Kidney (tissue), 14 donors: Measurements from ENCODE around the gene LDLRAD4. TPM values are rescaled to one million over a fixed set of nuclear protein-coding genes. Genes with fewer than 3 reads are reported as not detected.

ENCODE experiments used
- DNase-seq, 5 donors: peaks; one replicate each; pipeline ENCODE4 v3.0.0-alpha.2; 2013 to 2020
- FAIRE-seq: peaks from 2 replicates; lab custom pipeline; 2012; peaks lifted over from hg19 to GRCh38; lab: Jason Lieb, UNC
- H3K27ac ChIP-seq, 2 donors: one replicate each; pipeline ENCODE4 v1.7.0; 2013; ENCODE audit warnings: low read depth in 2 of 2, low read length in 2 of 2, inconsistent platforms in 1 of 2
- H3K27me3 ChIP-seq: one replicate; pipeline ENCODE4 v1.7.1; 2013; ENCODE audit warnings: low read length, inconsistent platforms; ENCODE audit not compliant: control insufficient read depth, insufficient read depth
- H3K36me3 ChIP-seq, 3 donors: one replicate each; pipeline versions ENCODE4 v1.7.0 to v1.7.1; 2013; ENCODE audit warnings: low read length in 3 of 3, control low read depth in 1 of 3, inconsistent platforms in 1 of 3; ENCODE audit not compliant: insufficient read depth in 3 of 3, control insufficient read depth in 2 of 3
- H3K4me1 ChIP-seq, 3 donors: one replicate each; pipeline versions ENCODE4 v1.7.0 to v1.7.1; 2013; ENCODE audit warnings: low read length in 3 of 3, inconsistent platforms in 1 of 3, low read depth in 1 of 3; ENCODE audit not compliant: control insufficient read depth in 2 of 3, insufficient read depth in 2 of 3
- H3K4me3 ChIP-seq, 3 donors: one replicate each; pipeline versions ENCODE4 v1.7.0 to v1.8.1; 2013; ENCODE audit warnings: low read length in 3 of 3, control low read depth in 1 of 3, inconsistent platforms in 1 of 3
- H3K9ac ChIP-seq, 3 donors: one replicate each; pipeline versions ENCODE4 v1.7.0 to v1.7.1; 2013; ENCODE audit warnings: low read length in 3 of 3, control low read depth in 1 of 3, inconsistent platforms in 1 of 3
- H3K9me3 ChIP-seq, 3 donors: one replicate each; pipeline versions ENCODE4 v1.7.0 to v1.7.1; 2013; ENCODE audit warnings: low read length in 3 of 3, control low read depth in 1 of 3, inconsistent platforms in 1 of 3; ENCODE audit not compliant: control insufficient read depth in 2 of 3, insufficient read depth in 1 of 3
- CTCF ChIP-seq: IDR thresholded peaks from 3 replicates; pipeline ENCODE4 v1.5.1; 2012; ENCODE audit warnings: mild to moderate bottlenecking, moderate library complexity, borderline replicate concordance; ENCODE audit not compliant: insufficient read depth; ENCODE audit errors: extremely low read depth
- intact Hi-C: fragments of 100-400 bp; cut with DNase I; formaldehyde crosslinking; loops from one replicate; pipeline ENCODE4 v1.11.1; 2022
- polyA plus RNA-seq: library from polyadenylated mRNA; stranded (reverse); fragments of 350-450 nt; fragmentation: Illumina TruSeq; extraction: RNeasy Lipid Tissue Mini Kit (QIAGEN cat#74804); gene quantifications from one replicate; pipeline ENCODE4 v1.2.3, GENCODE V29; 2014; ENCODE audit warnings: low read depth, low replicate concordance; ENCODE audit not compliant: insufficient read depth
- total RNA-seq: library from RNA; stranded (reverse); fragmentation: NEBNext Ultra II Directional; extraction: Animal tissue kit (Norgen Biotek cat#: 25700); gene quantifications from one replicate; pipeline ENCODE4 v1.2.1, GENCODE V29; 2021
- donor health status: control.
- donor health status: control.
- donor health status: control.
- donor health status: control.
- donor health status: control.
- donor health status: DM: yes; HTN: yes; CAD: no.
- donor health status: Normal renal cell carcinoma (clear cell type).

LDLRAD4 gene
- total and polyA plus RNA-seq, 2 donors from 2014 or later = 2.3 to 42.3 TPM

GRCh38 chr18:13253786-13254688 lies 35.5 kb downstream of the LDLRAD4 start:
- TF ChIP-seq CTCF = no peak
- Histone ChIP-seq H3K36me3 (no peaks in the 10 kb centered on the region), H3K27me3 (no peaks in the 10 kb centered on the region), H3K9ac (no peak overlapping the region), H3K27ac (no peak overlapping the region), H3K4me1 (peaks cover 0 to 5% (median 5%) of the 10 kb centered on the region in 3 donors), H3K4me3 (no peak overlapping the region), H3K9me3 (no peaks in the 10 kb centered on the region)
- FAIRE-seq (no peak), DNase-seq (peak in 2 of 5 donors; percentile 28 to 54)
- intact Hi-C loops = no loop called here

- H3K4me1 ChIP-seq = peaks cover 0 to 13% (median 5%) of the 10 kb centered on the region in 3 donors
- no peak overlapping the region for H3K27ac ChIP-seq
- H3K9me3 ChIP-seq = no peaks in the 10 kb centered on the region
- FAIRE-seq (no peak), DNase-seq (peak in 2 of 5 donors; percentile 5 to 18)
- H3K27me3 ChIP-seq = no peaks in the 10 kb centered on the region
- no peak overlapping the region for H3K4me3 ChIP-seq
- intact Hi-C loops = no loop called here
- no peaks in the 10 kb centered on the region for H3K36me3 ChIP-seq
- H3K9ac ChIP-seq = no peak overlapping the region
- no peak for TF ChIP-seq CTCF
Measured at GRCh38 chr18:13254971-13255927, 36.7 kb downstream of the LDLRAD4 start.

GRCh38 chr18:13256444-13257305 lies 38.1 kb downstream of the LDLRAD4 start:
- Histone ChIP-seq H3K36me3 (no peaks in the 10 kb centered on the region), H3K4me3 (no peak overlapping the region), H3K27ac (no peak overlapping the region), H3K9me3 (no peaks in the 10 kb centered on the region), H3K9ac (no peak overlapping the region), H3K4me1 (peaks cover 0 to 23% (median 8%) of the 10 kb centered on the region in 3 donors), H3K27me3 (no peaks in the 10 kb centered on the region)
- DNase-seq (peak in 3 of 5 donors; percentile 9 to 26 (median 22)), FAIRE-seq (no peak)
- intact Hi-C loops = no loop called here
- TF ChIP-seq CTCF = no peak
